Right kidney (tissue), 1 donor: ENCODE measurements around the gene ACOXL.
"Not testable (repeated sequence)": the region's sequence is repeated elsewhere in the genome, so short reads cannot be mapped to it uniquely, and the experiment has no call there.

ENCODE experiments used
- DNase-seq: peaks from one replicate; pipeline ENCODE4 v3.0.0-alpha.2; 2016

The ACOXL gene

GRCh38 chr2:110829413-110830146 lies 97.2 kb downstream of the ACOXL start:
- DNase-seq, result no peak

GRCh38 chr2:110832740-110833139 lies 100.4 kb downstream of the ACOXL start:
- no peak for DNase-seq

DNA sequence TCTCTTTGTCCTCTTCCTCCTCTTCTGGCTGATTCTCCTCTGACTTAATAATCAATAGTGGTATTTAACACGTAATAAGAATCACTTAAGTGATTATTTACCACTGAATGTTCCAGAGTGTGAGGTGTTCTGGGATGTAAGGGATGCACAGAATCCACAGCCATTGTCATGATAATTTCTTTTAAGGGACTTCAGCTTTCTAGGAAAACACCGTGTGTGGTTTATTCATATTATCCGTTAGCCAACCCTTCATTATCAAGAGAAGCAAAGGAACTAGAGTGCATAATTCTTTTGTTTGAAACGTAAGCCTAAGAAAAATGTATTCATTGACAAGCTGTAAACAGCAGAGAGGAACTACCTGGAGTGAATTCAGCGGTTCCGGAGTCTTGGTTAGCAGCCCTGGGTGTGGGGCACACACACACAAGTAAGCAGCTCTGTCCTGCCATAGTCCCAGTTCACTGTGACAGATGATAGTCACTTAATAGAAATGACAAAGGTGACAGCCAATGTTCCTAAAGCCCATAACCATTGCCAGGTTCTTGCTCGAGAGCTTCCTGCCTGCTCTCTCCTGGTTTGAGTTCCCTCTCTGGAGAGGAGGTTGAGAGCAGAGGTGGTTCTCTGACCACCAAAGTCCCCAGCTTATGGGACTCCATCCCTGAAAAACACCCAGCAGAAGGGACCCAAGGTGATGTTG lies 101.9 kb downstream of the ACOXL start:
- DNase-seq, result no peak

- no peak for DNase-seq
Measured at GRCh38 chr2:110836671-110837070, 104.3 kb downstream of the ACOXL start.

DNA sequence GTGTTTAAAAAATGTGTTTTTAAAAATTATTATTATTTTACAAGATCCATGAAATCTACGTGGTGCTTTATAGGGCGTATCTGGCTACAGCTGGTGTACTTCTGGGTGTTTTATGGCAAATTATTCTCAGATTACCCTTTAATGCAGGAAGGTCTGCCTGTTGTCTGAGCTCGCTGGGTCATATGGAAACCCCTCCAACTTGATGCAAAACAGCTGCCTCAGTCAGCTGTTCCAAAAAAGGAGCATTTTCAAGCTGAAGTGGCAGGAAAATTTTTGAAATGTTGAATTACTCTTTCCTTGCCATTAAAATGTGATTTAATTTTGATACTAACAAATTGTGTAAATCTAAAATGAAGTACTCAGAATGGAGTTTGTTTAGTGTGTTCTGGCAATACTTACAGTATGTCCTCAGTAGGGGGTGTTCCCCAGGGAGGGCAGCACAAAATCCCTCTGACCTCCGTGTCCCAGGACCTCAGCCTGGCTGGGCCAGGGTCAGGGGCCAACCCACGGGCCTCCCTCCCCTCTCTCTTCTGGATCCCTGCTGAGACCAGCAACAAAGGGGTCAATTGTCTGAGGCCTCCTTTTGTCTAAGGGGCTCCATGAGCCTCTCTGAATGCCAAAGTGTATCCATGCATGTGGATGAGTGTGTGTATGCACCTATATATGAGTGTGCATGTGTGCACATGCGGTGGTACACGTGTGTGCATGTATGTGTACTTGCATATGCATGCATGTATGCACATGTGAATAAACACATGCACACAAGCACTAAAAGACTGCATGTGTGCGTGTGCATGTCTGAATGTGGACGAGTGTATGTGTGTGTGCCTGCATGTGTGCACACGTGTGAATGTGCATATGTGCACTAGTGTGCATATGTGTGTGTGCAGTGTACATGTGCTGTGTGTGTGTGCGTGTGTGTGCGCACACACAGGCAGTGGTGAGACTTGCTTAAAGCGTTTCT lies 105.4 kb downstream of the ACOXL start:
- DNase-seq, result no peak

GRCh38 chr2:110838657-110839384 lies 106.4 kb downstream of the ACOXL start:
- DNase-seq, result no peak

- DNase-seq, result no peak
Measured at GRCh38 chr2:110840508-110840907, 108.1 kb downstream of the ACOXL start.

GRCh38 chr2:110842048-110842447 lies 109.7 kb downstream of the ACOXL start:
- DNase-seq, result no peak

DNA sequence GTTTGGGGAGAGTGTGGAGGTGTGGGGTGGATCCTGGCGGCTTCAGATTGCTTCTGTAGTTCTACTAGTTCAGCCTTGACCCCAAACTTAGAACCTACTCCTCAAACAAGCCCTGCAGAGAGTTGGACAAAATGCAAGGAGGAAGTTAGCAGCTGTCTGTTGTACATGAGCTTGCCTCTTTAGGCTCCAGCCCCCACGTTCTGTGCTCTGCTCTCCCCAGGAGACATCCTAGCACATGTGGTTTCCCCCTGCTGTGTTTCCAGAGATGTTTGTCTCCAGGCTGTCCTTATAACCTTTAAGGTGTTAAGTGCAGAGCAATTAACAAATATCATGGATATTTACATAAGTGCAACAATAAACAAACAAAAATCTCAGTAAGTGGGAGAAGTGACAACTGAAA lies 111.1 kb downstream of the ACOXL start:
- no peak for DNase-seq

DNA sequence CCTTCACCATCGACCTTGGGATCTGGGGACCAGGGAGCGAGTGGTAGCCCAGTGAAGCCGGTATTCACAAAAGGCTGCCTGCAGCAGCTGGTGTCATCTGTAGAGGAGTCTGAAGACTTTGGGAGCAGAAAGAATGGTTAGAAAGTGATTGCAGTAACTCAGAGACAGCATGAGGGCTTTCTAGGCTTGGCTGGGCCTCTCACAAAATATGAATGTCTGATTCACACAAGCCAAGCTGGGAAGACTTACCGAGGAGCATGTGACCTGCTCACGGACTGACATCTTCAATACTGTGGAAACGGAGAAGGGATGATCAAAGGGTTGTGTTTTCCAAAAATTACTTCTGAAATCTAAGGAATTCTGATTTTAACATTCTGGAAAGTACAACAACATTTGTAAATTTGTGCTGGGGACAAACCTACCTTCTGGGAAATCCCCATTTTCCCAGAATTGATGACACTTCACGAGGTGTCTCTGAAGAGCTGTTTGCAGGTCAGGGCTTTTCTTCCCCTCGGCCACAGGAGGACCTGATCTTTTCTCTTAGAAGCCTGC lies 111.7 kb downstream of the ACOXL start:
- no peak for DNase-seq

DNA sequence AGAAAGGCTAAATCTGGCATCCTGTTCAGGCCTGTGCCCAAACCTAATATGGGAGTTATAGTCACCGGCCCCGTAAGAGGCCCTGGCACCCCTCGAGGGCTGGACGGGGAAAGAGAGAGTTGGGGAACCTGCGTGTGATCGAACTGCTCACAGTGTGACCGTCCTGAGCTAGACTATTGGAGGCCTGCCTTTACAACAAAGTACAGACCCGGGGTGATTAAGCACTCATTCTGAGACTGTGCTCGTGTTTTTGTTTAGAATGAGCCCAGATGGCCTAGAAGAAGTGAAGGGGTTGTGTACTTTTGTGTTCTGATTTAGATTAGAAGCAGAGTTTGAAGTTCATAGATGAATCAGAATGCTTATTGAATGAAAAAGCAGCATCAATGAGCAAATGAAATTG lies 115.3 kb downstream of the ACOXL start:
- DNase-seq, result no peak

DNA sequence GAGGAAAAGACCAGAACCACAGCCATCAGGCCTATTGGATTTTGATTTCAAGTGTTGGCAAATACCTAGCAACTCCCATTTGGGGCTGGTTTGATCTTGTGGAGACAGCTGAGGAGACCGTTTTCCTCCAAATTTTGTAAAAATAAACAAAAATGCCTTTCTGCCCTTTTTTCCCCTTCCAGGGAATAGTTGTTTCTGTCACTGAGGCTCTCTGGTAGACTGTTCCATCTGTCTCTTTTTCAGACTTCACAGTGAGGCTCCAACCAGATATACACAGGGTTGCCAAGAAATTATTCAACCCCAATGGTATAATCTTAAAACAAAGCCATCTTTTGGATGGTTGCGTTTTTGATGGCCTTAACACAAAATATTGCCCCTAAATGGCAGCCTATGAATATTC lies 115.7 kb downstream of the ACOXL start:
- no peak for DNase-seq

DNA sequence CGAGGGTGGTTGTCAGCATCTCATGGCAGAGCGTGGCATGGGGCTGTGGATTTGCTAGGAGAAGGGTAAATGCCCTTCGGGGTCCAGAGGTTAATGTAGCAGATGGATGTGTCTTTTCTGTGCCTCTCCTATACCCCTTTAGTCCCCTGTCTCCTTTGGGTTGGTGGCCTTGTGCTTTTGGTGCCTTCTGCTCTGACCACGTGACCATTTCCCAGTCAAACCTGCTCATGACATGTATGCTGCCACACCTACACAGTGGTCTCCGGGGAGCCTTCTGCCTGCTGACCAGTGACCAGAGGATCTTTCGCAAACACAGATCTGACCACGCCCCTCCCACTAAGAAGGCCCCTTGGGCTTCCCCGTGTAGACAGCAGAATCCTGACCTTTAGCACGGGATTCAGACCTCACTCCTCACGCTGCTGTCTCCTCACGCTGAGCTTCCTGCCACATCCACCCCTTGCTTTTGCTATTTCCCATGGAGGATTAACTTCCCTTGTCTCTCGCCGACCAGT lies 116.2 kb downstream of the ACOXL start:
- no peak for DNase-seq

GRCh38 chr2:110851531-110851930 lies 119.2 kb downstream of the ACOXL start:
- DNase-seq, result no peak

DNA sequence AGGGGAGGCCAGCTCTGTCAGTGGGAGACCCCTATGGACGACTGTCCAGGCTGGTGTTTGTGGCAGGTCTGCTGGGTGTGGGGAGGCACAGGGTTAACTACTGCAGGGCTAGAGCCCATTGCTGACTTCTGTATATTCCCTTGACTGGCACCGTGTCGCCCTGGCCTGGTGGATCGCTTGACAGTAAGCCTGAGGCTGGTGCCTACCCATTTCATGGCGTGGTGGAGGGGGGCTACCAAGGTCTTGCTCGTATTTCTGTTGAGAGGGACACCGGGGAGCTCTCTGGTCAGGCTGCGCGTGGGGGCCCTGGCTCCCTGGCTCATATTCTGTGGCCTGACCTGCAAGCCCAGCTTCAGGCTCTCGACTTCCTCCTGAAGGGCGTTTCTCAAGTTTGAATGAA lies 119.7 kb downstream of the ACOXL start:
- DNase-seq, result no peak

GRCh38 chr2:110852541-110853263 lies 120.3 kb downstream of the ACOXL start:
- no peak for DNase-seq

DNA sequence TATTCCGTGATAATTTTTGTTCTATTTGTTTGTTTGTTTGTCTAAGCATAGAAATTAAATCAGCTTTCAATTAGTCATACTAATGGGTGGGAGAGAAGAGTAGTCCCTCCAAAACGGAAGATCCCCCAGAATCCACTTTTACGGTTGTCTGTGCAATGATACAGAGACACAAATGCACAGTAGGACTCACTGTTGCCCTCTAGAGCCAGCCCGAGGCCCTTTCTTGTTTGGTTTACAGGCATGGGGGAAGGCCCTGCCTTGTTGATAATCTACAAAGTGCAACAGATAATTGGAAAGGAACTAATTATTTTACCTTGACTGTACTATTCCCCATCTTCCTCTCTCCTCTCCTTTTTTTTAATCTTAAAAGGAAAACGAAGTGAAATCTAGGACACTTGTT lies 121.1 kb downstream of the ACOXL start:
- DNase-seq, result no peak

- no peak for DNase-seq
Measured at GRCh38 chr2:110853948-110854347, 121.6 kb downstream of the ACOXL start.

DNA sequence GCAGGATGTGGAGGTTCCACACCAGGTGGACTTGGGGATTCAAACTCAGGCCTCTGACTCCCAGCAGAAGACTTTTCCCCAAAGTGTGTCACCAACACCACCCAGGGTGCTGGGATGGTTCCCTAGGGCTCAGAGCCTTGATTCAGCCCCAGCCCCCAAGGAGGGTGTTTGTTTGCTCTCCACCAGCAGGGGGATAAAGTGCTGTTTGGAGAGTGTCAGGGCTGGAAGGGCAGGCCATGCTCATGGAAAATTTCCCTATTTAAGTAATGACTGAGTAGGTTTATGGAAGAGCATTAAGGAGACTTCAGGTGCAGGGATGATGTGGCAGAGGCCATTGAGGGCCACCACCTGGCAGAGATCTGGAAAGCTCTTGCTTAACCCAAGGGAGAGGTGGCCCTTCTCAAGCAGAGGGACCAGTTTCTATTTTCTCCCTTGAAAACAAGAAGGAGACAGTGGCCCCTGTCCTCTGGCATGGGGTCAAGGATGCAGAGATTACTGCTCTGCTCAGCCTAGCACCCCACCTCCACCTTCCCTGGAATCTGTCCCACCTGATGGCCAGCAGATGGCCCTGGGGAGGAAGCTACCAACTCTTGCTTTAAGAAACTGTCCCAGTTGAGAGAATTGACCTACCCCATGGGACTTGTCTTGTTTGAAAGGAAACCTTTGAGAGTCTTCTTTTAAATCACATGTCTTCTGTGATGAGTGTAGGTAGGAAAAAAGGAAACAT lies 122.1 kb downstream of the ACOXL start:
- no peak for DNase-seq

GRCh38 chr2:110855841-110856240 lies 123.5 kb downstream of the ACOXL start:
- DNase-seq, result not testable (repeated sequence)
